Colonic mucosa (tissue), 4 donors: ENCODE data around the gene AGFG2. TPM values are rescaled to one million over a fixed set of nuclear protein-coding genes. Genes with fewer than 3 reads are reported as not detected.

ENCODE experiments used
- DNase-seq: peaks from one replicate; pipeline ENCODE4 v3.0.0-alpha.2; 2020
- H3K27ac ChIP-seq: fragments of 200-600 bp; one replicate; pipeline ENCODE4 v1.8.0; 2021
- H3K27me3 ChIP-seq: fragments of 200-600 bp; one replicate; pipeline ENCODE4 v1.8.0; 2021
- H3K36me3 ChIP-seq: fragments of 200-600 bp; one replicate; pipeline ENCODE4 v1.8.0; 2021
- H3K4me1 ChIP-seq: fragments of 200-600 bp; one replicate; pipeline ENCODE4 v1.8.0; 2021; ENCODE audit warnings: mild to moderate bottlenecking
- H3K4me3 ChIP-seq: fragments of 200-600 bp; one replicate; pipeline ENCODE4 v1.8.0; 2021
- H3K9ac ChIP-seq, 2 donors: one replicate each; pipeline ENCODE4 v1.7.0; 2013; ENCODE audit warnings: control low read depth in 2 of 2, low read depth in 2 of 2, low read length in 2 of 2
- H3K9me3 ChIP-seq: fragments of 200-600 bp; one replicate; pipeline ENCODE4 v1.8.0; 2021
- intact Hi-C: fragments of 100-400 bp; cut with DNase I; formaldehyde crosslinking; loops from one replicate; pipeline ENCODE4 v1.14.1; 2022
- total RNA-seq, 2 donors: library from RNA; stranded (reverse); fragmentation: NEBNext Ultra II Directional in 1 of 2; extraction: Animal tissue kit (Norgen Biotek cat#: 25700) in 1 of 2; gene quantifications; one replicate each; pipeline ENCODE4 v1.2.1, GENCODE V29; 2021
- TF ChIP-seq, protein P1 (sequence below): fragments of 200-600 bp; IDR thresholded peaks from one replicate; pipeline ENCODE4 v1.8.0; 2022; ENCODE audit warnings: antibody characterized with exemption, mild to moderate bottlenecking
- donor health status: healthy.
- donor health status: DM: no; HTN: no; CAD: no.
- donor health status: DM: no; HTN: no; CAD: no.

AGFG2 gene
- total RNA-seq, 2 donors from 2014 or later = 81.3 to 97.4 TPM

DNA sequence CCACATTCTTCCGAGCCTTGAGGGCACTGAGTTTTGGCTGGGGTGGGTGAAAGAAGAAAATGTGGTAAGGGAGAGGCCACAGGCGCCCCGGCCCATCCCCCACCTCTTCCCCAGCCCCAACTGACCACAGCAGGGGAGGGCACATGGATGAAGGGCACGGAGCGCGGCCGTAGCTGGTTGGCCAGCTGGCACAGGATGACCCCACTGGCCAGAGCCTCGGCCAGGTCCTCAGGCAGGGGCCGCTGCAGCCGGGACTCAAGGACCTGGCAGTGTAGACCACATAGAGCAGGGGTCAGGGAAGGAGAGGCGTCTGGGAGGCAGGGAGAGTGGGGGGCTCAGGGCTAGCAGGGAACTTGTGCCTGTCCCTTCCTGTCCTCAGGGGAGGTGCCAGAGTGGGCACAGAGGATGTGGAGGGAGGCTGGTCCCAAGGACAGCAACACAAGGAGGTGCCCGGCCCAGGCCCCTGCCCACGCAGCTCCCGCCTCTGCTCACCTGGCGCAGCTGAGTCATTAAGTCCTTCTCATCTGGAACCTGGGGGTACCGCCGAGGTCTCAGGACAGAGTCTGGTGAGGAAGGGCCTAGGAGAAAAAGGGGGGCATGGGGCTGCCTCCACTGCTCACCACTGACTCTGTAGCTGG lies 36.9 kb downstream of the AGFG2 start:
- intact Hi-C loops = no loop called here
- no peak overlapping the region for H3K4me3 ChIP-seq
- no peaks in the 10 kb centered on the region for H3K27me3 ChIP-seq
- H3K27ac ChIP-seq = no peak overlapping the region
- no peak overlapping the region for H3K9ac ChIP-seq
- TF ChIP-seq, protein P1, sequence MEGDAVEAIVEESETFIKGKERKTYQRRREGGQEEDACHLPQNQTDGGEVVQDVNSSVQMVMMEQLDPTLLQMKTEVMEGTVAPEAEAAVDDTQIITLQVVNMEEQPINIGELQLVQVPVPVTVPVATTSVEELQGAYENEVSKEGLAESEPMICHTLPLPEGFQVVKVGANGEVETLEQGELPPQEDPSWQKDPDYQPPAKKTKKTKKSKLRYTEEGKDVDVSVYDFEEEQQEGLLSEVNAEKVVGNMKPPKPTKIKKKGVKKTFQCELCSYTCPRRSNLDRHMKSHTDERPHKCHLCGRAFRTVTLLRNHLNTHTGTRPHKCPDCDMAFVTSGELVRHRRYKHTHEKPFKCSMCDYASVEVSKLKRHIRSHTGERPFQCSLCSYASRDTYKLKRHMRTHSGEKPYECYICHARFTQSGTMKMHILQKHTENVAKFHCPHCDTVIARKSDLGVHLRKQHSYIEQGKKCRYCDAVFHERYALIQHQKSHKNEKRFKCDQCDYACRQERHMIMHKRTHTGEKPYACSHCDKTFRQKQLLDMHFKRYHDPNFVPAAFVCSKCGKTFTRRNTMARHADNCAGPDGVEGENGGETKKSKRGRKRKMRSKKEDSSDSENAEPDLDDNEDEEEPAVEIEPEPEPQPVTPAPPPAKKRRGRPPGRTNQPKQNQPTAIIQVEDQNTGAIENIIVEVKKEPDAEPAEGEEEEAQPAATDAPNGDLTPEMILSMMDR = no peak
- no peaks in the 10 kb centered on the region for H3K4me1 ChIP-seq
- peaks cover 13% of the 10 kb centered on the region for H3K36me3 ChIP-seq
- no peak for DNase-seq
- H3K9me3 ChIP-seq = no peaks in the 10 kb centered on the region

GRCh38 chr7:100576384-100576993 lies 37.5 kb downstream of the AGFG2 start:
- TF ChIP-seq, protein P1 = no peak
- no peak for DNase-seq
- Histone ChIP-seq H3K27me3 (no peaks in the 10 kb centered on the region), H3K9ac (no peak overlapping the region), H3K4me3 (no peak overlapping the region), H3K9me3 (no peaks in the 10 kb centered on the region), H3K27ac (no peak overlapping the region), H3K36me3 (peaks cover 20% of the 10 kb centered on the region), H3K4me1 (no peaks in the 10 kb centered on the region)
- intact Hi-C loops = no loop called here

DNA sequence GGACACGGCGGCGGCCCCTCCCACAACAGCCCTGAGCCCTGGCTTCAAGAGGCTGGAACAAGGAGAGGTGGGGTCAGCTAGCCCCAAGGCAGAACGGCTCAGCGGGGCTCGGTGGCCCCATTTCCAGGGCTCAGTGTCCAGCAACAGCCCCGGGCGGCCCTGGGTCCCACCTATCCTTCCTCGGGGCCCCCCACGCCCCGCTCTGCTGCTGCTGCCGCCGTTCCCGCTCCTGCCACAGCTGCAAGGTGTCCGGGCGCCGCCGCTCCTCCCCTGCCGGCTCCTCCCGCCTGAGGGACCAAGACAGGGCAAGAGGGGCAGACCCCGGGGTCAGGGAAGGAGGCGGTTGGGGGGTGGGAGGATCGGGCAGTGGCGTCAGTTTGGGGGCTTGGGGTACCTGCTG lies 38.1 kb downstream of the AGFG2 start:
- intact Hi-C loops = no loop called here
- H3K36me3 ChIP-seq = peaks cover 24% of the 10 kb centered on the region

GRCh38 chr7:100577507-100577906 lies 38.5 kb downstream of the AGFG2 start:
- Histone ChIP-seq H3K36me3 (peaks cover 24% of the 10 kb centered on the region), H3K9ac (no peak overlapping the region), H3K27me3 (no peaks in the 10 kb centered on the region), H3K4me3 (no peak overlapping the region), H3K9me3 (no peaks in the 10 kb centered on the region), H3K27ac (no peak overlapping the region), H3K4me1 (no peaks in the 10 kb centered on the region)
- intact Hi-C loops = no loop called here
- TF ChIP-seq, protein P1 = no peak
- DNase-seq = no peak

More for the DNA sequence above, 38.1 kb downstream of the AGFG2 start:
- no peaks in the 10 kb centered on the region for H3K9me3 ChIP-seq
- no peak overlapping the region for H3K4me3 ChIP-seq
- H3K27me3 ChIP-seq = no peaks in the 10 kb centered on the region
- no peak overlapping the region for H3K9ac ChIP-seq
- TF ChIP-seq, protein P1 = no peak
- no peak for DNase-seq
- H3K27ac ChIP-seq = no peak overlapping the region
- no peaks in the 10 kb centered on the region for H3K4me1 ChIP-seq

DNA sequence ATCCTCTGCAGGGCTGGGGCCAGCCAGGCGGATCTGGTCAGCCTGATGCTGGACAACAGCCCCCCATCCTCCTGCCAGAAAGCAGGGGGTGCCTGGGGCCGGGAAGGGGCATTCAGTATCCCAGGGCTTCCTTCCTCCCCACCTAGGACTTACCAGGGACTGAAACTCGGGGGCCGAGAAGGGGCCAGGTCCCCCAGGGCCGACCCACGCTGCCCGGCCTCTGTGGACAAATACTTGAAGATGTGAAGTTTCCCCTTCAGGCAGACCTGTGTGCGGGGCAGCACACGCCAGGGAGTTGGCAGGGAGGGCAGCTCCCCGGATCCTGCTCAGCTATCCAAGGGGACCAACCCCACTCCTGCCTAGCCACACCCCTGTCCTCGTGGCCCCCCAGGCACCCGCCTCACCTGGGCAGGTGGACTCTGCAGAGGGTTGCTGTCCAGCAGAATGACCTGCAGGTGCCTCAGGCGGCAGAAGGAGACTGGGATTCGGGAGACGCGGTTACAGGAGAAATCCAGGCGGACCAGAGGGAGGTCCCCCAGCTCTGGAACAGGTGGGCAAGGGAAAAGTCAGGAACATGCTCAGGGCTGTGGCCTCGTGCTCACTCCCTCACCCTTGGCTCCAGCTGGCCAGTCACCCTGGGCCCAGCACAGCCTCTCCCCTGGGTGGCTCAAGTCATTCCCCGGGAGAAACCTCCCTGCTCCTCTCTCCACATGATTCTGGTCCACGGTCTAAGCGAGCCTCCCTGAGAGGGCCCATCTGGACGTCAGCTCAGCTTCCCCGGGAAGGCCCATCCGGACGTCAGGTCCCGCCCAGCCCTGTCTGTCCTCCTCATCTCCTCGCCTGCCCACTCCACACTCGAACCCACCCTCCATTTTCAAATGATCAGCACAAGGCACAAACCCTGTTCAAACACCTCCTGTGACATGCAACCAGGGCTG lies 39.5 kb downstream of the AGFG2 start:
- Histone ChIP-seq H3K9ac (no peak overlapping the region), H3K36me3 (peaks cover 24% of the 10 kb centered on the region), H3K9me3 (no peaks in the 10 kb centered on the region), H3K4me1 (peaks cover 5% of the 10 kb centered on the region), H3K27ac (no peak overlapping the region), H3K4me3 (no peak overlapping the region), H3K27me3 (no peaks in the 10 kb centered on the region)
- intact Hi-C loops = no loop called here
- no peak for DNase-seq
- TF ChIP-seq, protein P1 = no peak
